HG03045 (cell line): ENCODE results near the gene TMEM154.

Experiments used
- ATAC-seq: cut with Tn5 transposase; IDR thresholded peaks from one replicate; pipeline ENCODE4 v1.9.1; 2021; ENCODE audit warnings: mild to moderate bottlenecking, moderate library complexity; ENCODE audit not compliant: unreplicated experiment

The TMEM154 gene

DNA sequence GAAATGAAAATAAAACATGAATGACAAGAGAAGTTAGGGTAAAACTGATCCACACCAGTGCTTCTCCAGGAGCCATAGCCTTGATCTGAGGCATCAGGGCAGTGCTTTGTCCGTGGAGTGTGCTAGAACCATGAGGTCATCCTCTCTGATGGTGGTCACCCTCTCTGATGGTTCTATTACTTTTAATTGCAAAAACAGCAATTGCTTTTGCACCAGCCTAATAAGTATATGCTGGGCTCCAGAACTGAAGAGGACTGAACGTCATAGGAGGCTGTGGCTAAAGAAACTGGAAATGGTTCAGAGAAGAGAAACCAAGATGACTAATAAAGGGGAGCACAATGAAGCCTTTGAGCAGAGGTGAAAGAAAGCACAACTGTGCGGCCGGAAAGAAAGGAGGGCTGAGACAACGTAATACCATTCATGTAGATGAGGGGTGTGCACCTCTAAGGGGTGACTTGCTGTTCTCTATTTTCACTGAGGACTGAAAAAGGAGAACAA lies 17.0 kb upstream of the TMEM154 start:
- peak; percentile 99 for ATAC-seq

DNA sequence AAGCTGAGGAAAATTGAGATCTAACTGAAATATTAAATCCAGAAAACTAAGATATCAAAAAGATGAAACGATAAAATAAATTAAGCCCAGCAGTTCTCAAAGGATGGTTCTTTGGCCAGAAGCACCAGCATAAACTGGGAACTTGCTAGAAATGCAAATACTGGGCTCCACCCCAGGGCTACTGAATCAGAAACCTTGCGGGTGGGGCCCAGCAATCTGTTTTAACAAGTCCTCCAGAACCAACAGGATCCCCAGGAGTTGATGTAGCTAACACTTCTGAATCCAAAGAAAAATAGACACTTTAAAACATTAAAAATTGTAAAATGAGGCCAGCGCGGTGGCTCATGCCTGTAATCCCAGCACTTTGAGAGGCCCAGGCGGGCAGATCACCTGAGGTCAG lies 14.1 kb upstream of the TMEM154 start:
- ATAC-seq, result no peak

DNA sequence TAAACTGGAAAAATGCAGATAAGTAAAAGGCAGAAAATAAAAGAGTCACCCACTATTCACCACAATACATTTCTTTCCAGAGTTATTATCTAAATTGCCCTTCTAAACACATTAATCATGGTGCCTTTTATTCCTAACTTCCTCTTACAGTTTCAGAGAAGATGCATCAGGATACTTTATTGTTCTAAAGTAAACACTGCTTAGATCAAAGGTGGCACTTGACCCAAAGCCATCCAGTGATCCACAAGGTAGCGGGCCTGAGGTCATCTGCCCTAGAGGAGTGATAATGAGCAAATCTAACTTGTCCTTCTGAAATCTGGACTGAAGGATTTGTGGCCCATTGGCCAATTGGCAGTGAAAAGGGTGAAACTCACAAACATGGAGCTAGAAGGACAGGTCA lies 12.0 kb upstream of the TMEM154 start:
- ATAC-seq, result no peak

DNA sequence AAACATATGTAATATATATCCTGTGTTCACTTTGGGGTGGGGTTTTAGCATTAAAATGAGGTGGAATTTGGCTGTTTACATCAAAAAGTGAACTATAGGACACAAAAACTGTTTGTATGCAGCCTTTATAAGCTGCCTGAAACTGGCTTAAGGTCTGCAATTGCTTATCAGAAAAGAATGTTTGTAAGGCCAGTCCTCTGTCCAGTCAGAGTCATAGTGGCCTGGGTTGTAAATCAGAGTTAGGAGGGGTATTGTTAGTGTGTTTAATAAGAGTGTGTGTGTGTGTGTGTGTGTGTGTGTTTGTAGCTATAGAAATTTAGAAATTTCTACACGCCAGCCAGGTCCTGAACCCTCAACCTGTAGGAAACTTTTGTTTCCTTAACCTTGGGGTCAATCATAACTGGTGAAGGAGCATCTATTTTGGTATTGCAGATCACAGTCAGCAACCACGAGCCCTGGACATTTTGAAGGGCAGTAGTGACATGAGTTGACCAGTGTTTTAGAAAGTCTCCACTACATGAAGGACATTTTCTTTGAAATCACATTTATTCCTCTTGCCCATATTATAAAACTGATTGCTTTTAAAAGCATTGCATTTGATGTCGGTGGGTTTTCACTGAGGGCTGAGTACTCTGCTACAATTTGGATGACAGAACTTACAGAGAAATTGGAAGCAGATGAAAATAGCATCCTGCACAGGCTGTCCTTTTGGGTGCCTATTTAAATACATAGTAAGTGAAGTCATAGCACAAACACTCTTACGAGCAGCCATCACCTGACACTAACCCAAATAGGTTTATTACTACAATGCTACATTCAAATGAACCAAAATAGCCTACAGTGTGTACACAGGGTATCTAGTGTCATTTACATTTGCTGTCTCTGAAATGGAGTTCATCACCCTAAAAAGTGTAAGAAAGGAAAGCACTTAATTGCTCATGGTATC lies 11.2 kb upstream of the TMEM154 start:
- no peak for ATAC-seq

DNA sequence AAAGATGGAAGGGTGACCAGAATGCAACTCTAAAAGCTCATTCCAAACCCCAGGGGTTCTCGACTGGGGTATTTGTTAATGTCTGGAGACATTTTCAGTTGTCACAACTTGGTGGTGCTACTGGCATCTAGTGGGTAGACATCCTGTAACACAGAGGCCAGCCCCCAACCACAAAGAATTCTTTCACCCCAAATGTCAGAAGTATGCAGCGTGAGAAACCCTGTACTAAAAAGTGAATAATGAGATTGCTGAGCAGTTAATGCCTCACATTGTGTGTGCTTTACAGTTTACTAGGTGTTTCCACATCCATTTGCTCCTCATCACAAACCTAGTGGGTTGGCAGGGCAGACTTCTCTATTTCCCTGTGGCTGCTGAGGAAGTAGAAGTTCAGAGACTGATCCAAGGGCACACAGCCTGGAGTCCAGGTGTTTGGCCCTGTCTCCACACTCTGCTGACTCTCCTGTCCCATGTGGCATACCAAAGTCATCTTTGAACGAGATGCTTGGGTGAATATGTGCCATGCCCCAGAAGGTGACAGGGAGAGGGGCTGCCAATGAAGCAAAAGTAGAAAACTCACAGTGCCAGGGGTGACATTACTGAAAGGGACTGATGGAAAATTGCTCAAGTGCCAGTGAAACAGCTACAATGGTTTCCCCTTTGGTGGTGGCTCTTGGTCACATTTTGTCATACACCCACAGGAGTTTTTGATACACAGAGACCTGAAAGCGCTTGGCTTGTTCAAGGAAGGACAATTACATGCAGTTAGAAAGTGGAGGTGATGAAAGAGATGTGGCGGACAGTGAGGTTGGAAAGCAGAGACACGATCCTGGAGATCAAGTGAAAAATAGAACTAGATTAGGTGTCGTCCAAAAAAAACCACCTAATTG lies 10.1 kb upstream of the TMEM154 start:
- no peak for ATAC-seq

DNA sequence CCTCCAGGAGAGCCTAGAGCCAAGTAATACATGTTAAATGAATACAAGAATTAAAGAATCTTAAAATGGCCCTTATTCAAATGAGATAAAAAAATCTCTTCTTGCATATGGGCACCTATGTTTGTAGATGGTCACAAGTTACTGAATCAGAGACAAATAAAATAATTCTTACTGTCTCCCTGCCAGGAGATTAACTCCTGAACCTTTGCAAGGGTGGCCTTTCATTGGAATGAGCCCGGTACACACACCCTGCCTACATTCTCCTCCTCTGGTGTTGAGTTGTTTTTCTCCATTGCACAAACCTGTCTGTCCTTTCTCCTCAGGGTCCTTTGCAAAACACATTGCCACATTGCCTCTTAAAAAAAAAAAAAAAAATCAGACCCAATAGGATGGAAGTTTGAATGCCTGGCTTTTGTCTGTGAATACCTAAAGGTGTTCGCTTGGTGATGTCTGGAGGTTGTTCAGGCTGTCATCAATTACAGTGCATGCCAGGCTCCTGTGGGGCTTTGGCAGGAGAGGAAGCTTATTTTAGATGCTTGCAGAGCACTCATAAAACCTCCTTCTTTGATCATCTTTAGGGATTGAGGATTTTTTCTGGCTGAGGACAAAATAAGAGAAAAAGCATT lies 8.3 kb upstream of the TMEM154 start:
- ATAC-seq, result no peak

DNA sequence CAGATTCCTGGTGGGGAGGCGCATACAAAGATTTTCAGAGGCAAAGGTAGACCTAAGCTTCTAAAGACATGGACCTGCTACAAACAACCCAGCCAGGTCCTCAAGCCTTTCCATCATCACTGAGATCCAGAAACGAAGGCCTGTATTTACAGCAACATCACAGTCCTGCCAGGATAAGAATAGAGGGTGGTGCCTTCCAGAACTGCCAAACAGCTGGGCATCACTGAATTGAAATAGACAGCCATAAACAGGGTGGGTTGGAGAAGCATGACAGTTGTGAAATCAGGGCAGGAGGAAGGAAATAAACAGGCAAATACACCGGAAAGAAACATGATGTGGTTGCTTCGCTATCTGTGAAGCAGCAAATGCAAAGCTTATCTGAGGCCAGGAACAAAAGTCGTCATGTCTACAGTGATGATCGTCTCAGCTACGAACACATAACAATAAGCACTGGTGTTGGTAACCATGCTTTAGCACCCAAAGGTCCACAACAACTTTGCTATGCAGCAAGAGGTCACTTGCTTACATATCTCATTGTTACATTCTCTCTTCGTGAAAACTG lies 6.7 kb upstream of the TMEM154 start:
- no peak for ATAC-seq

DNA sequence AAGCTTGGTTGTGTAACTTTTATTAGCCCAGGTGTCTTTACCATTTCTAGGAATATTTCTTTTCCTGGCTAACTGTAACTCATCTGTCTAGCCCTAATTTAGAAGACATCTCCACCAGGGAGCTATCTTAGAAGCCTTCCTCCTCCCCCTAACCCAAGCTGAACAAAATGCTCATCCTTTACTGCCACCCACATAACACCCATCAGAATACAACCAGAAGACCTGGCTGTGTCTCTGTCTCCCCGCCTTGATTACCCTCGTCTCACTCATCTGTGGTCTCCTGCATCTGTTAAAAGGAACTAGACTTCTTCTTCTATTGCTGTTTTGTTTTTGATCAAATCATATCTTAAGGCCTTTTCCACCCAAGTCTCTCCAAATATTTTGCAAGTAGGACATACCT lies 4.8 kb upstream of the TMEM154 start:
- ATAC-seq, result no peak

DNA sequence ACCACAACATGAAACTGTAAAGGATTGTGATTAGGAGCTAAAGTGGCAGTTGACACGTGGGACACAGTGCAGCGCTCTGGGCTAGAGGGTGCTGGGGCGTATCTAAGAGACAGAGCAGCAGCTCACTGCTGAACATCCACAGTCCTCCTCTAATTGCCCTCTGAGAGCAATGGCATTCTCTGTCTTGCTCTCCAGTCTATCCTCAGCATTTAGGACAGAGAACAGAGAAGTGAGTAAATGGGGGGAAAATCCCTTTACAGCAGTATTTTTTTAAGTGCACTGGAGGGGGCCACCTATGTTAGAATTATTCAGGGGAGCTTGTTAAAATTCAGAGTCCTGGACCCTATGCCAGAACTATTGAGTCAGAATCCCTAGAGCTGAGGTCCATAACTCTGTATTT lies 4.2 kb upstream of the TMEM154 start:
- ATAC-seq, result peak; percentile 50

DNA sequence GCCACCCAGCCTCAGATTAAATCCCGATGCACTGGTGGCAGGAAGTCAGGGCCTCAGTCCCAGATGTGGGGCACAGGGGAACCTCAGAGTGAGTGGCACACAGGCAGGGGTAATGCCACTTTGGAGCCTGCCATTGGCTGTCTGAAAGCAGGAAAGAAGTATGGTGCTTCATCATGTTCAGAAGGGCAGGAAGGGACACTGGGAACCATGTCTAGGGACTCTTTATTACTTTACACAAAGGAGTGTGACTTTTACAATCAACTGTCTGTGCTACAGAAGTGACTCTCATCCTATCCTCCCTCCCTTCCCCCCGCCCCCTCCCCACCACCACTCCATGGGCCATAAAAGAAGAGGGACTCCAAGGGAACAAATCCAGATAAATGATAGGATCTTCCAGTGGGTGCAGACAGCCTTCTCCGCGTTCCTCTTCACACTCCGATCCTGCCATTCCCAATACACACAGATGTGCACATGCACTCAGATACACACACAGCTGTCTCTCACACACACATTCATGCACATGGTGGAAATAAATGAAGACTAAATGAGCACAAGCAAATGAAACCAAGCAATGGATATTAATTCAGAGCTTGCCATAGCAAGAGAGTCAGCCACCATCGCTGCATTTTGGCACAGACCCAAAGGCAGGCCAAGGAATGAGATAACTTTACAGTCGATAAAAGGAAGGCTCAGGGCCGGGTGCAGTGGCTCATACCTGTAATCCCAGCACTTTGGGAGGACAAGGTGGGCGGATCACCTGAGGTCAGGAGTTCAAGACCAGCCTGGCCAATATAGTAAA lies 2.5 kb upstream of the TMEM154 start:
- ATAC-seq, result no peak

DNA sequence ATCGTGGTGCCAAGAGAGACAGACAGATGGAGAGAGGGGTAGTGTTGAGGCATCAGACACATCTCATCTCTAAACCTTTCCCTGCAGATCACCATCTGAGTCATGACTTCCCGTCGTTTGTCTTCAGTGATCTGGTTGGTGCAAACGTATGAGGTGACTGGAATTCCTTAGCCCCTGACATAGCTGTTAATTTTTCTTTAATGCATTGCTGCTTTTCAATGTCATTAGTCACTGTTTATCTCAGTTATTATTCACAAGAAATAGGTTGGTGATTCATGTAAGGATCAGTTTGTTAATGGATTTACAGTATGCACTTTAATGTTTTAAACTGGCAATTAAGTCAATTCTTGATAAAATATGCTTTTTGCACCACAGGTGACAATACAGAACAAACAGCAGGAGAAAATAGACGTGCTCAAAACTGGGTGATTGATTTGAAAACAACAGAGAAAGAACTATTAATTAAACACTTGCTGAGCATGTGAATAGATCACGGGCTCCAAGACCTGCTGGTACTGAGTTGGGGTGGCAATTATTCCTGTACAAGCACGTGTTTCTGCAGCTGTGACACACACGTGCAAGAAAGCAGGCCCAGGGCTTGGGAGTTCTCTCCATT lies 1.3 kb upstream of the TMEM154 start:
- ATAC-seq, result no peak

DNA sequence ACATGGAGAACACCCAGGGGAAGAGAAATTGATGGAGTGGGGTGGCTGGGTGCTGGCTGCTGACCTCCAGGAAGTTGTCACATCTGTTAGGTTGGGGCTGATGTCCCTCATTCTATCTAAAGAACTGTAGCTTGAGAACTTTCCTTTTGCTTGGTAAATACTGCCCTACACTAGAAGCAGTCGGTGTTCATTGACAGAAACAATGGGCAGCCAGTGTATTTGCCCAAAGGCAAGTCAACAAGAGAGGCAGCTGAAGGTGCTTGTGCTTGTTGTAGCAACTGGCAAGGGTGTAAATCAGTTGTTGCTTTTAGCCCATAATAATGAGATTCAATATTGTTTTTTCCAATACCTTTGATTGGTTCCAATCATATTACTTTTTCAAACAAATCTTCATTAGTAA lies 956 bp downstream of the TMEM154 start:
- no peak for ATAC-seq

DNA sequence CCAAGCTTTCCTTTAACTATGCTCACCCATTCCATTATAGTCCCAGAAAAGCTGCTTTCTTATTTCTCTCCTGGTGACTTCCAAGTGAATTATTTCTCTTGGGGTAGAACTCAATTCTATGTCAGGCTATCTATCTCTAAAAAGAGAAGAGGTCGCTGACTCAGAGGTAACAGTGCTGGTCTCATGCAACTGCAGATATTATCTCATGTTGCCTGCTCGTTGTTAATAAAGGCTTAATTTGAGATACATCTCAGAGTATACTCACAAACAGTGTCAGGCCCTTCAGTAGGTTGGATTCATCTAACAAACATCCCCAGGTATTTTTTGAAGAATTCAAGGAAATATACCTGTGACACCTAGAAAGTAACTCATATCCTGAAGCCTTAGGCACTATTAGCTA lies 2.7 kb downstream of the TMEM154 start:
- ATAC-seq, result no peak

DNA sequence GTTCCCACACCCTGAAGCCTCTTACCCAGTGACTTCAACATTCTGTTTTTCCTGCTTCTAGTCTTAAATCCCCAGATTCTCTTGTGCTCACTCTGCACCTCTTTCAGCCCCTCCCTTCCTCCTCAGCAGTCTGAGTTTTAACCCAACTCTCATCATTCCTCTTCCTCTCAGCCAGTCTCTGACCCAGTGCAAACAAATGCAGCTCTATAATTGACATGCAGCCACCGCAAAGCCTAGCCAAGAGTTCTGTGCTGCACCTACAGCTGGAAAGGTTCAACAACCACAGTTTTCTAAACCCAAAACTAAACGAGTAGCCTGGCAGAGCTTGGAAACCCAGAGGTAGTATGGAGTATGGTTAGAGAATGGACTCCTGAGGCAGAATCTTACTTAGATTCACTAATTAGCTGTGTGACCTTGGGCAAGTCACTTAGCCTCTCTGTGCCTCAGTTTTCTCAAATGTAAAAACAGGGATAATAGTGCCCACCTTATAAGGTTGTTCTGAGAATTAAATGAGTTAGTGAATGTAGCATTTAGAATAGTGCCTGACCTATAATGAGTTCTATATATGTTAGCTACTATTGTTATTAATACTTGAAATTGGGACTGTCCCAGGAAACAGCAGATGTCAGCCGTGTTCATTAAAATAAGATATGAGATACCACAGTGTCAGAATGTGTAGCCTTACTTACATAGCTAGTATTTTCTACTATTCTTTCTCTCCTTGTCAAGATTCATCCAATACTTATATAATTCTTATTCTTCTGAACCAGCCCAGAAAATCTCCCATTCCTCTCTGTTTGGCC lies 3.5 kb downstream of the TMEM154 start:
- no peak for ATAC-seq

DNA sequence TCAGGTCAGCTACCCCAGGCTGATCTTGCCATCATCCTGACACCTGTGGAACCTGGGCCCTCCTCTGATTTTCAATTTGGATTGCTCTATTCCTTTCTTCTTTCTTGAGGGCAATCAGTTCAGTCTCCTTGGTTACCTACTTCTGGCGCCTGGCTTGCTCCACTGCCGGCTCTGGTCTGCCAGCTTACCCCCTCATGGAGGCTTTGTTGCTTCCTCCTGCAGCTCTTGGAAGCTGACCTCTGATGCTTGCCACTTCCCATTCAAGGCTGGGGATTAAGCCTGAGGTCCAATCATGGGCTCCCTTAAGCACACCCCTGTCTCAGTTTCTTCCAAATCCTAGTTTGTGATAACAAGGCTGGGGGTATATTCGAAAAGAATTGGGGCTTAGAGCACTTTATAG lies 5.4 kb downstream of the TMEM154 start:
- no peak for ATAC-seq

DNA sequence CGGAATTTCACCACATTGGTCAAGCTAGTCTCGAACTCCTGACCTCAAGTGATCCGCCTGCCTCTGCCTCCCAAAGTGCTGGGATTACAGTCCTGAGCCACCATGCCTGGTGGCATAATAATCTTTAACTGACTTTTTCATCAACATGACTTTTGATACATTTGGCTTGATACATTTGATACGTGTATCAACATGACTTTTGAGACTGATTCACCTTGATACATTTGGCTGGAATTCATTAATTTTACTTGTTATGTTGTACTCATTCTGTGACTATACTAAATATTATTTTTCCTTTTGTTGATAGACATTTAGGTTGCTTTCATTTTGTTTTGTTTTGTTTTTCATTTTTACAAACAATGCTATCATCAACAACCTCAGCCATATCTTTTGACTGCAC lies 6.3 kb downstream of the TMEM154 start:
- no peak for ATAC-seq

DNA sequence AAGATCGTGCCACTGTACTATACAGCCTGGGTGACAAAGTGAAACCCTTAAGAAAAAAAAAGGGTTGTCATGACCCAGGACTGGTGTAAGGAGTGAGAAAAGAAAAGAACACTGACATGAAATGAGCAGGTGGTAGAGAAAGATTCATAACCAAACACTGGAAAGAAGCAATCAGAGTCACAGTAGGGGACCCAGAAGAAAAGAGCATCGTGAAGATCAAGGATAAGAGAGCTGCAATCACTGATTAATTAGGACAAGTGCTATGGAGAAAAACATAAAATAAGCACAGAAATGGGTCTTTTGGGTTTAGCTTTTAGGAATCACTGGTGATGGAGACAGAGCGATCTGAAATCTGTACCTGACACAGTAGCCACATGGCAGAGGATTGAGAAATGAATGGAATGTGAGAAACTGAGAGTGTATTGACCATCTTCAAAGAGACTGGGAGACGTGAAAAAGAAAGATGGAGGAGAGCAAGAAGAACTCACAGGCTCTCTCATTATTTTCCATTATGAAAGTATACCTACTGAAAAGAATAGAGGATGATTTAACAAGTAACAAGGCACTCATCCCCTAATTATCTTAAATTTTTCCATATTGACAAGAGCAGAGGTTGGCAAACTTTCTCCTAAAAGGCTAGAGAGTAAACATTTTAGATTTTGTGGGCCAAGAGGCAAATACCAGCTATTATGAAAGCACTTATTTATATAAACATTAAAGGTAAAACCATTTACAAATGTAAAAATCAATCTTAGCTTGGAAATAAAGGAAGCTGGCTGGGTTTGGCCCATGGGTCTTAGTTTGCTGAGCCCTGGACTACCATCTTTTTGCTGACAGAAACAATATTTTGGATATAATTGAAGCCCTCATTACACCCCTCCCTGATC lies 7.3 kb downstream of the TMEM154 start:
- ATAC-seq, result no peak
